GM19452 (cell line): ENCODE results near the gene AGPAT3.

Experiments
- ATAC-seq: cut with Tn5 transposase; IDR thresholded peaks from one replicate; pipeline ENCODE4 v1.9.1; 2021; ENCODE audit not compliant: unreplicated experiment

AGPAT3 gene

GRCh38 chr21:43971992-43972255, 106.9 kb downstream of the AGPAT3 start:
- no peak for ATAC-seq

GRCh38 chr21:43972850-43973633, 108.0 kb downstream of the AGPAT3 start:
- ATAC-seq = no peak

- ATAC-seq = no peak
Observed at GRCh38 chr21:43973634-43973955, 108.6 kb downstream of the AGPAT3 start.

- no peak for ATAC-seq
Observed at GRCh38 chr21:43974791-43975468, 109.9 kb downstream of the AGPAT3 start.

GRCh38 chr21:43975469-43976098, 110.6 kb downstream of the AGPAT3 start:
- no peak for ATAC-seq

GRCh38 chr21:43976661-43977060, 111.6 kb downstream of the AGPAT3 start:
- no peak for ATAC-seq

GRCh38 chr21:43978060-43978459, 113.0 kb downstream of the AGPAT3 start:
- ATAC-seq = no peak

GRCh38 chr21:43979654-43980053, 114.6 kb downstream of the AGPAT3 start:
- ATAC-seq = no peak

- ATAC-seq = no peak
Observed at GRCh38 chr21:43981151-43981870, 116.3 kb downstream of the AGPAT3 start.

- no peak for ATAC-seq
Observed at GRCh38 chr21:43981871-43982210, 116.8 kb downstream of the AGPAT3 start.

GRCh38 chr21:43982489-43983078, 117.6 kb downstream of the AGPAT3 start:
- ATAC-seq = no peak

GRCh38 chr21:43983390-43983789, 118.4 kb downstream of the AGPAT3 start:
- no peak for ATAC-seq

- no peak for ATAC-seq
Observed at GRCh38 chr21:43983860-43984420, 118.9 kb downstream of the AGPAT3 start.

- no peak for ATAC-seq
Observed at GRCh38 chr21:43984905-43985689, 120.1 kb downstream of the AGPAT3 start.

GRCh38 chr21:43985690-43986251, 120.7 kb downstream of the AGPAT3 start:
- ATAC-seq = no peak

- ATAC-seq = no peak
Observed at GRCh38 chr21:43986544-43987451, 121.8 kb downstream of the AGPAT3 start.

GRCh38 chr21:43987509-43987908, 122.5 kb downstream of the AGPAT3 start:
- no peak for ATAC-seq

GRCh38 chr21:43988016-43988415, 123.0 kb downstream of the AGPAT3 start:
- ATAC-seq = no peak
